K562 treated with DMSO at 1 percent for 24 hours (cell line): Measurements from ENCODE around the gene BICD1. TPM values are rescaled to one million over a fixed set of nuclear protein-coding genes. Genes with fewer than 3 reads are reported as not detected.

Experiments
- total RNA-seq: library from RNA; unstranded; fragments of 300-600 nt; gene quantifications from 2 replicates; pipeline ENCODE4 v1.2.3, GENCODE V29; 2022; ENCODE audit warnings: low read depth; ENCODE audit not compliant: insufficient read depth

Gene BICD1
- total RNA-seq: 13.4 and 16.2 TPM in 2 replicates

DNA sequence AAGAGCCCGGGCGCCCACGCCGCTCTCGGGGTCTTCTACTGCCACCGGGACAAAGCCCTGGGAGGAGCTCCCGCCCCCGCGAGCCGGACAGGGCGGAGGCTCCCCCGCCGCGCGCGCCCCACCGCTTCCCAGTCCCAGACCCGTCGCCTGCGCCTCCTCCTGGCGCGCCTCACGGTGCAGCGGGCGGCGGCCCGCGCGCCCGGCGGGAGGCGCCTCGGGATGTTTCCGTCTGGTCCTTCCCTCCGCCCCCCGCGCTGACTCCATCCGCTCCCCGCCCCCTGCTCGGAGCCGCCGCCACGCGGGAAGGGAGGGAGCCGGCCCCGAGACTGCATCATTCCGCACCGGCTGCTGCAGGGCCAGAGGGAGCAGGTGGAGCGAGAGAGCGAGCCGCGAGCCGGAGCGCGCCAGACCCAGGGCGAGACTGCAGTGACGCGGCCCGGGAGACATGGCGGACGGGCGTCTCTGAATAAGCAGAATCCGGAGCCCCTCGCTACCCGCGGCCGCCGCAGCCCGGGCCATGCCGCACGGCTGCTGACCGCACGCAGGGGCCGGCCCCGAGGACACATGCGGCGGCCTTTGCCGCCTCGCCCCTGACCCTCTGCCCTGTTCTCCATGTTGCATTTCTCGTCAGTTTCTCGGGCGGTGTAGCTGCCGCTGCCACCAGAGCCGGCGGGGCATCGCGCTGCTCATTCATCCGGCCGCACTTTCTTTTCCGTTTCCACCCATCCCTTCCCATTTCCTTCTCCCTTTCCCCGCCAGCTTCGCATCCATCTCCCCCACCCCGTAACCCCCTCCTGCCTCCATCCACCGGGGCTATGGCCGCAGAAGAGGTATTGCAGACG lies at the start of gene BICD1:
TSS of gene BICD1 (plus strand) at position 331 of the 842 bp plus-strand sequence. CDS start at position 816, 485 bp downstream.

DNA sequence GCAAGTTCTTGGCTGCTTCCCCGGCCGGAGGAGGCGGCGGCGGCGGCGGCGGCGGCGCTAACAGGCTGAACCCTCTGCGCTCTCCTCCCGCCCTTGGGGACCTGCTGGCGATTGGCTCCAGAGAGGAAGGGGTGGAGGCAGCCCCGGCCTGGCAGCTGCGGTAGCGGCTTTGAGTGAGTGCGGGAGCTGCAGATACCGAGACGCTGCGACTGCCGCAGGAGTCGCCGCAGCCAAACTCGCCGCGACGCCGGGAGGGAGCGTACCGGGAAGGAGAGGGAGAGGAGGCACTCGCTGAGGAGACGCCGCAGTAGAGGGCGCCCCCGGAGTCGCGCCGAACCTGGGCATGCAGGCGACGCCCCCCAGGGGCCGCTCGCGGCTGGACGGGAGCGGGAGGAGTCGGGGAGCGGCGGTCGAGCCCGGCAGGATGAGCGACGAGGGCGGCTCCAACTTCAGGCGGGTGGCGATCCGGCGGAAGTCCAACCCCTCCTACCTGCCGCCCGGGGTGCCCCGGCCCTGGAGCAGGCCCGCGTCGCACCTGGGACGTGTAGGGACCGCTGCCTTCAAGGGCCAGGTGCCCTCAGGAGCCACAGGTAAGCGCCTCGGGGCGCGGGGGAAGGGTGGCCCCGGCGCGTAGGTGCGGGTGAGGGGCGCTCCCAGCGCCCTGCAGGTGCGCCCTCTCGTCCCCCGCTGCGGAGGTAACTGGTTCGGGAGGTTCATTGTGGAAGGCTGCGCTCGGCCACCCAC lies 292.9 kb downstream of the BICD1 start, which contains the start of gene FGD4:
TSS of gene FGD4 (plus strand) at position 189 of the 744 bp plus-strand sequence.

Other genes starting within 250 kb of the BICD1 start
- 16.5 and 17.8 TPM in 2 replicates for gene RESF1, start 147.4 kb upstream of the BICD1 start, total RNA-seq